Liver (tissue), 9 donors: ENCODE results near the gene LSM7. TPM values are rescaled to one million over a fixed set of nuclear protein-coding genes. Genes with fewer than 3 reads are reported as not detected.

Experiments
- DNase-seq: peaks from one replicate; pipeline ENCODE4 v3.0.0-alpha.2; 2017; ENCODE audit warnings: low spot score
- H3K27ac ChIP-seq, 2 donors: one replicate each; pipeline ENCODE4 v1.7.0; 2013; ENCODE audit warnings: inconsistent platforms in 2 of 2, low read length in 2 of 2, control low read depth in 1 of 2, low read depth in 1 of 2, mild to moderate bottlenecking in 1 of 2
- H3K27me3 ChIP-seq, 4 donors: one replicate each; pipeline versions ENCODE4 v1.6.1 to v1.7.0; 2013; ENCODE audit warnings: low read length in 3 of 4, inconsistent platforms in 1 of 4, mild to moderate bottlenecking in 1 of 4, moderate library complexity in 1 of 4; ENCODE audit not compliant: control insufficient read depth in 4 of 4, insufficient read depth in 4 of 4
- H3K36me3 ChIP-seq, 4 donors: one replicate each; pipeline versions ENCODE4 v1.6.1 to v1.7.0; 2013; ENCODE audit warnings: low read length in 3 of 4, mild to moderate bottlenecking in 3 of 4, low read depth in 1 of 4, moderate library complexity in 1 of 4; ENCODE audit not compliant: control insufficient read depth in 4 of 4, insufficient read depth in 3 of 4
- H3K4me1 ChIP-seq, 4 donors: one replicate each; pipeline versions ENCODE4 v1.6.1 to v1.7.0; 2013; ENCODE audit warnings: low read length in 3 of 4, mild to moderate bottlenecking in 3 of 4, moderate library complexity in 1 of 4; ENCODE audit not compliant: control insufficient read depth in 4 of 4, insufficient read depth in 4 of 4
- H3K4me3 ChIP-seq, 3 donors: one replicate each; pipeline versions ENCODE4 v1.6.1 to v1.7.0; 2013; ENCODE audit warnings: low read length in 3 of 3, control low read depth in 1 of 3, low read depth in 1 of 3, mild to moderate bottlenecking in 1 of 3
- H3K9ac ChIP-seq, 2 donors: one replicate each; pipeline ENCODE4 v1.7.0; 2013; ENCODE audit warnings: low read length in 2 of 2, mild to moderate bottlenecking in 2 of 2, moderate library complexity in 2 of 2, control low read depth in 1 of 2, low read depth in 1 of 2
- H3K9me3 ChIP-seq, 4 donors: one replicate each; pipeline versions ENCODE4 v1.6.1 to v1.7.0; 2013; ENCODE audit warnings: low read length in 3 of 4; ENCODE audit not compliant: control insufficient read depth in 4 of 4
- ATF3 ChIP-seq: IDR thresholded peaks from 2 replicates; pipeline ENCODE4 v1.6.1; 2016; ENCODE audit warnings: antibody characterized with exemption
- CTCF ChIP-seq: fragments of 150-350 bp; IDR thresholded peaks from 2 replicates; pipeline ENCODE4 v1.5.1; 2017; ENCODE audit warnings: improper control_type of control experiment, low read depth, low read length; ENCODE audit not compliant: missing input control
- EGR1 ChIP-seq, 2 donors: IDR thresholded peaks; 2 replicates each; pipeline ENCODE4 v1.6.1; 2016 to 2018; ENCODE audit warnings: antibody characterized with exemption in 2 of 2, low read depth in 2 of 2
- FOXA2 ChIP-seq: IDR thresholded peaks from 2 replicates; pipeline ENCODE4 v1.6.1; 2016; ENCODE audit warnings: antibody characterized with exemption
- GABPA ChIP-seq, 2 donors: IDR thresholded peaks in 1 of 2; conservative IDR thresholded peaks in 1 of 2; 2 replicates each; pipeline ENCODE4 v1.6.1; 2016; ENCODE audit warnings: antibody characterized with exemption in 2 of 2, mild to moderate bottlenecking in 1 of 2, moderate library complexity in 1 of 2
- HNF4G ChIP-seq: IDR thresholded peaks from 2 replicates; pipeline ENCODE4 v1.6.1; 2016; ENCODE audit warnings: antibody characterized with exemption
- NR2F2 ChIP-seq: IDR thresholded peaks from 2 replicates; pipeline ENCODE4 v1.6.1; 2016; ENCODE audit warnings: antibody characterized with exemption
- TAF1 ChIP-seq: conservative IDR thresholded peaks from 2 replicates; pipeline ENCODE4 v1.6.1; 2016; ENCODE audit warnings: antibody characterized with exemption, mild to moderate bottlenecking
- YY1 ChIP-seq: IDR thresholded peaks from 2 replicates; pipeline ENCODE4 v1.6.1; 2016; ENCODE audit warnings: antibody characterized with exemption, mild to moderate bottlenecking
- WGBS: extraction: QIAGEN DNeasy Blood & Tissue Kit; methylation state at CpG from one replicate; pipeline ENCODE4 v1.1.7; 2013; 5-methylcytosine and 5-hydroxymethylcytosine counted together
- polyA plus RNA-seq, 2 donors: library from polyadenylated mRNA; stranded (reverse) in 1 of 2; unstranded in 1 of 2; fragments of 200-250 nt in 1 of 2; fragments of >200 nt in 1 of 2; fragmentation: Nextera tagmentation in 1 of 2; extraction: Ambion mirVana in 1 of 2; gene quantifications; one replicate each; pipeline versions ENCODE4 v1.2.1 to v1.2.3, GENCODE V29; 2013 to 2015
- total RNA-seq, 2 donors: library from RNA; depleted of rRNA; stranded (reverse); fragments of >200 nt; gene quantifications; one replicate each; pipeline ENCODE4 v1.2.3, GENCODE V29; 2014
- TF ChIP-seq, protein P1 (sequence below): IDR thresholded peaks from 2 replicates; pipeline ENCODE4 v1.6.1; 2016; ENCODE audit warnings: antibody characterized with exemption, mild to moderate bottlenecking
- donor health status: healthy.
- donor health status: healthy.
- donor health status: healthy.
- donor health status: healthy.
- donor health status: healthy.

Gene LSM7
- total and polyA plus RNA-seq, 4 donors, result 23.6 to 59.9 (median 38.5) TPM

- TF ChIP-seq, protein P1, sequence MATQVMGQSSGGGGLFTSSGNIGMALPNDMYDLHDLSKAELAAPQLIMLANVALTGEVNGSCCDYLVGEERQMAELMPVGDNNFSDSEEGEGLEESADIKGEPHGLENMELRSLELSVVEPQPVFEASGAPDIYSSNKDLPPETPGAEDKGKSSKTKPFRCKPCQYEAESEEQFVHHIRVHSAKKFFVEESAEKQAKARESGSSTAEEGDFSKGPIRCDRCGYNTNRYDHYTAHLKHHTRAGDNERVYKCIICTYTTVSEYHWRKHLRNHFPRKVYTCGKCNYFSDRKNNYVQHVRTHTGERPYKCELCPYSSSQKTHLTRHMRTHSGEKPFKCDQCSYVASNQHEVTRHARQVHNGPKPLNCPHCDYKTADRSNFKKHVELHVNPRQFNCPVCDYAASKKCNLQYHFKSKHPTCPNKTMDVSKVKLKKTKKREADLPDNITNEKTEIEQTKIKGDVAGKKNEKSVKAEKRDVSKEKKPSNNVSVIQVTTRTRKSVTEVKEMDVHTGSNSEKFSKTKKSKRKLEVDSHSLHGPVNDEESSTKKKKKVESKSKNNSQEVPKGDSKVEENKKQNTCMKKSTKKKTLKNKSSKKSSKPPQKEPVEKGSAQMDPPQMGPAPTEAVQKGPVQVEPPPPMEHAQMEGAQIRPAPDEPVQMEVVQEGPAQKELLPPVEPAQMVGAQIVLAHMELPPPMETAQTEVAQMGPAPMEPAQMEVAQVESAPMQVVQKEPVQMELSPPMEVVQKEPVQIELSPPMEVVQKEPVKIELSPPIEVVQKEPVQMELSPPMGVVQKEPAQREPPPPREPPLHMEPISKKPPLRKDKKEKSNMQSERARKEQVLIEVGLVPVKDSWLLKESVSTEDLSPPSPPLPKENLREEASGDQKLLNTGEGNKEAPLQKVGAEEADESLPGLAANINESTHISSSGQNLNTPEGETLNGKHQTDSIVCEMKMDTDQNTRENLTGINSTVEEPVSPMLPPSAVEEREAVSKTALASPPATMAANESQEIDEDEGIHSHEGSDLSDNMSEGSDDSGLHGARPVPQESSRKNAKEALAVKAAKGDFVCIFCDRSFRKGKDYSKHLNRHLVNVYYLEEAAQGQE, result no peak
- TF ChIP-seq TAF1, result no peak
Observed at GRCh38 chr19:2306281-2306806, 22.0 kb downstream of the LSM7 start (continued).

GRCh38 chr19:2305452-2306280 is 22.7 kb downstream of the LSM7 start:
- no peak for TF ChIP-seq FOXA2
- TF ChIP-seq HNF4G, result no peak
- TF ChIP-seq, protein P1, result no peak
- TF ChIP-seq YY1, result no peak
- TF ChIP-seq EGR1 (IDR thresholded peaks at IDR 0.05; ENCODE audit: low read depth in 2 of 2), result no peak
- no peak for TF ChIP-seq NR2F2
- TF ChIP-seq GABPA (IDR thresholded peaks at IDR 0.05 in 1 of 2, conservative IDR thresholded peaks at IDR 0.05 in 1 of 2), result no peak
- no peak for TF ChIP-seq TAF1
- no peak for TF ChIP-seq CTCF
- no peak for TF ChIP-seq ATF3
- no peak overlapping the region for H3K27ac ChIP-seq
- no peak overlapping the region for H3K4me3 ChIP-seq
- H3K9me3 ChIP-seq, result no peaks in the 10 kb centered on the region
- peaks cover 0 to 8% (median under 1%) of the 10 kb centered on the region in 4 donors for H3K4me1 ChIP-seq
- H3K27me3 ChIP-seq, result peaks cover 0 to 3% (median 3%) of the 10 kb centered on the region in 4 donors
- no peak overlapping the region for H3K9ac ChIP-seq
- 80% methylated on average over 19 of the region's 19 CpGs for WGBS
- no peak for DNase-seq
- no peaks in the 10 kb centered on the region for H3K36me3 ChIP-seq
